GM18519 (cell line): ENCODE results near the gene MAS1L.
A peak's percentile ranks its signal among the peaks of the same experiment; 100 is the strongest.

Experiments used
- ATAC-seq: cut with Tn5 transposase; IDR thresholded peaks from one replicate; pipeline ENCODE4 v1.9.1; 2021; ENCODE audit warnings: mild to moderate bottlenecking, moderate library complexity; ENCODE audit not compliant: unreplicated experiment, low FRiP score

The MAS1L gene

GRCh38 chr6:29510746-29511300 lies 23.1 kb upstream of the MAS1L start:
- no peak for ATAC-seq

GRCh38 chr6:29510202-29510601 lies 22.4 kb upstream of the MAS1L start:
- ATAC-seq: no peak

- no peak for ATAC-seq
Observed at GRCh38 chr6:29509711-29510110, 22.0 kb upstream of the MAS1L start.

- peak; percentile 74 for ATAC-seq
Observed at GRCh38 chr6:29509239-29509638, 21.5 kb upstream of the MAS1L start.

- ATAC-seq: no peak
Observed at GRCh38 chr6:29507319-29507718, 19.6 kb upstream of the MAS1L start.

GRCh38 chr6:29506446-29507067 lies 18.8 kb upstream of the MAS1L start:
- no peak for ATAC-seq

DNA sequence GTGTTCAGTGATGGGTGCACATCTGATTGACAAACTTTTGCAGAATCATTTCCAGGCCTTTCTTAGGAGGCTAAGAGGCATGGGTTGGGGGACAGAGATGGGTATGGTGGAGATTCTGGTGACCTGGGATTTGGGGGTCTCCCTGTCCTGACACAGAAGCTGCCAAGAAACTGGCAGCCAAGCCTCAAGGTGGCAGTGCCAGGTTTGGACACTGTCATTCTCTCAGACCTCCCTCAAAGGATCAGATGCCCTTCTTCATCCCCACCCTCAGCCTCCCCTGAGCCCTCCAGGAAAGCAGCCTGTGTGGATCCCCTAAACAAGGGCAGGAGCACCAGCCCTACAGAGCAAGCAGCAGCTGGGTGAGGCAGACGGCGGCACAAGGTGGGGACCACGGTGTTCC lies 18.1 kb upstream of the MAS1L start:
- no peak for ATAC-seq

GRCh38 chr6:29504961-29505360 lies 17.2 kb upstream of the MAS1L start:
- ATAC-seq: no peak

DNA sequence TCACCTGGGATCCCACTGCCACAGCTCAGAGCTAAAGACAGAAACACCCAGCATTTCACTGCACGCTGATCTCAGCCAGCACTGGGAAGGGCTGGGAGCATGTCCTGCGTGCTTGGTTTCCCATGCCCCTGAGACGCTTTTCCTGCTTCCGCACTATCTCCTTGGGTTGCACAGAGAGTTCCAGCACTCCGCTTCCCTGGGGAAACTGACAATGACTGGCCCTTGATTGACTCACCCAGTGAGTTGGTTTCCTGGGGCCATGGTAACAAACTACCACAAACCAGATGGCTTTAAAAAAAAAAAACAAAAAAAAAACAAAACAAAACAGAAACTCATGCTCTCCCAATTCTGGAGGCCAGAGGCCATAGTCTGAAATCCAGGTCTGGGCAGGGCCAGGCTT lies 14.8 kb upstream of the MAS1L start:
- no peak for ATAC-seq

DNA sequence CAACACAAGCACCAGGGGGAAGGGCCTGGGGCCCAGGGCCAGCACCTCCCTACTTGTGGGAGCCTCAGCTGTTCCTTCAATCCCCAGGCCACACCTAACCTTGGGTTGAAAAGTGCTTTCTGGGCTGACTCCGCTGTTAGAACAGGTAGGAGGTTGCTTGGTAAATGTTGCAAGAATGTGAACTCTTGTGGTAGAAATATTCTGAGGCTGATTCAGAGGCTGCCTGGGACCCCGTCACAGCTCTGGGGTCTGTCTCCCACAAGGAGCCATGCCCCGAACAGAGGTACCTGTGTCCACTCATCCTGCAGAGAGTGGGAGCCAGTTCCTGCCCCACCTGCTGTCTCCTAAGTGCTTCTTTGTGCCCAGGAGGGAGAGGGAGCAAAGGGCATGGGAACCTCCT lies 14.4 kb upstream of the MAS1L start:
- ATAC-seq: no peak

DNA sequence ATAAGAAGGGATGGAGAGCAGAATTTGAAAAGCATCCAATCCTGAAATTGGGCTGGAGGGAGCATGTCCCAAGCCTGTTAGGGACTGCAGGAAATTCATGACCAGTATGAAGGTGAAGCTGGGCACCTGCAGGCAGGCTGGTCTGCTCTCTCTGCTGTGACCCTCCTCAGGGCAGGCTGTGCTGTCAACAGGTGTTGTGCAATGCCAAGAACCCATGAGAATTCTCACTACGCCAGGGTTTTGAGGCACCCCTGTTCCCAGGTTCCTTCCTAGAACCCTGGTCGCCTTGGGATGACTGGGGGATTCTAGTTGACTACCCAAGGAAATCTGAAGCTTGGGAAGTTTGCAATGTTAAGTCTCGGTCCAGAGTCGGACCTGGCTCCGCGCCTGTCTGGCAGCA lies 13.3 kb upstream of the MAS1L start:
- no peak for ATAC-seq

- no peak for ATAC-seq
Observed at GRCh38 chr6:29500594-29500993, 12.8 kb upstream of the MAS1L start.

DNA sequence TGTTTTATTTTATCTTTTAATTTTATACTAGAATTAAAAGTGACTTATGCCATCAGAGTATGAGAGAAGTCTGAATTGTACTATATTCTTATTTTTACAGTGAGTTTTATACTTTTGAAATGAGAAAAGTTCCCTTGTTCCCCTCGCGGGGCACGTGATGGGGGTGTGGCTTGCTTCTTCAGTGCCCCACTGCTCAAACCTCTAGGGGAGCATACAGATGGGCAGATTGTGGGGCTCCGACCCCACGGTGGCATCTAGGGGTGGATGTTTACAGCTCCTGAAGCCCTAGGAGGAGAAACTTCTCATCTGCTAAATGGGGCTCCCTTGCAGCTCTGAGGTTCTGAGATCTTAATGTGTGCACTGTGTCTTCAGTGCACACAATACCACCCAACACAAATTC lies 11.9 kb upstream of the MAS1L start:
- ATAC-seq: no peak

- ATAC-seq: no peak
Observed at GRCh38 chr6:29496961-29497360, 9.2 kb upstream of the MAS1L start.

DNA sequence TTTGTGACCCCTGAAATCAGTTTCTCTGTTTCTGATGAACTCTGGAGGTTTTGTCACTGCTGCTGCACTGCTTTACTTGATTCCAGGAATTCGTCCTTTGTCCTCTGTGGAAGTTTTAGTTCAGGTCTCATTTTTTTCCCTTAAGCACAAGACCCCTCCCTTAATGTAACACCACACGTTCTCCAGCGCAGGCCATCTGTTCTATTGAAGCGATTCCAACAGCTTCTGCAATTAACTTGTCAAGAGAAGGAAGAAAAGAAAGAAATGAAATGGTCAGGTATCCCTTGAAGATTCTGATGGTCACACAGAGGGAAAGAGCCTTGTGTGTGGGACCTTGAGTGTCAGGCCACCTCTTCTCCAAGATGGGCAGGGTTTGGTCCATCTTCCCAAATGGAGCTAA lies 7.8 kb upstream of the MAS1L start:
- no peak for ATAC-seq

GRCh38 chr6:29494131-29494530 lies 6.4 kb upstream of the MAS1L start:
- no peak for ATAC-seq

GRCh38 chr6:29493261-29493660 lies 5.5 kb upstream of the MAS1L start:
- ATAC-seq: no peak

DNA sequence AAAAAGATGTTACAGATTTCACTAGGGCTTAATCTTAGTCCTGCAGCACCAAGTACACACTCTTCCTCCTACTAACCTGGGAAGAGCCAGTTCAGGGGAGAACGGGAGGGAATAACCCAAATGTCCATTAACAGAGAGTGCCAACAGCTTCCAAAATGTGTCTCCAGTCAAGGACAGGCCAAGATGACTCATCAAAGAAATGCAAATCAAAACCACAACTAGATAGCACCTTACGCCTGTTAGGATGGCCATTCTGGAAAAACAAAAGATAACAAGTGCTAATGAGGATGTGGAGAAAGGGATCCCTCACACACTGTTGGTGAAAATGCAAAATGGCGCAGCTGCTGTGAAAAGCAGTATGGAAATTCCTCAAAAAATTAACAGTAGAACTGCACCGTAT lies 3.8 kb upstream of the MAS1L start:
- ATAC-seq: no peak

- ATAC-seq: no peak
Observed at GRCh38 chr6:29490552-29490951, 2.8 kb upstream of the MAS1L start.

GRCh38 chr6:29490055-29490454 lies 2.3 kb upstream of the MAS1L start:
- no peak for ATAC-seq

GRCh38 chr6:29489286-29489685 lies 1.5 kb upstream of the MAS1L start:
- no peak for ATAC-seq

GRCh38 chr6:29488874-29489273 lies 1.1 kb upstream of the MAS1L start:
- ATAC-seq: no peak

DNA sequence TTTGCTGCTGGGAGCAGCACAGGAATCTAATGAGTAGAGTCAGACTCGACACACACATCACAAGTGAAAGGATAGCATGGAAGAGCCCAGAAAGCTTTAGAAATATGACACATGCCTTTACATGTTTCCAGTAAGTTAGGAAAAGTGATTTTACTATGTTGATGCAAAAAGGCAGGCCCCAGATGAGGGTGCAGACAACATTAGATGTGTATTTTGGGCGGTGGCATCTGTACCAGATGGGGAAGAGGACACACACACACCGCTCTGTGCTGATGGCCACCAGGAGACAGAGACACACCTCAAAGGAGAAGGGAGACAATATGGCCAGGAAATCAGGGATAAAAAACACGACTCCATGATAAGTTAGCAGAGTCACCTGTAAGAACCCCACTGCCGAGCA lies 625 bp downstream of the MAS1L start:
- ATAC-seq: no peak
